Renal pelvis (tissue), 4 donors: ENCODE results near the gene SNED1. TPM values are rescaled to one million over a fixed set of nuclear protein-coding genes. Genes with fewer than 3 reads are reported as not detected.

Source experiments
- DNase-seq: peaks from one replicate; pipeline ENCODE4 v3.0.0-alpha.2; 2013
- polyA plus RNA-seq, 3 donors: library from polyadenylated mRNA; unstranded; fragments of 120-200 nt; gene quantifications; one replicate each; pipeline ENCODE4 v1.2.1, GENCODE V29; 2013; ENCODE audit not compliant: insufficient read length in 3 of 3

SNED1 gene
- polyA plus RNA-seq, 3 donors, result 7.6 to 11.0 (median 10.6) TPM

DNA sequence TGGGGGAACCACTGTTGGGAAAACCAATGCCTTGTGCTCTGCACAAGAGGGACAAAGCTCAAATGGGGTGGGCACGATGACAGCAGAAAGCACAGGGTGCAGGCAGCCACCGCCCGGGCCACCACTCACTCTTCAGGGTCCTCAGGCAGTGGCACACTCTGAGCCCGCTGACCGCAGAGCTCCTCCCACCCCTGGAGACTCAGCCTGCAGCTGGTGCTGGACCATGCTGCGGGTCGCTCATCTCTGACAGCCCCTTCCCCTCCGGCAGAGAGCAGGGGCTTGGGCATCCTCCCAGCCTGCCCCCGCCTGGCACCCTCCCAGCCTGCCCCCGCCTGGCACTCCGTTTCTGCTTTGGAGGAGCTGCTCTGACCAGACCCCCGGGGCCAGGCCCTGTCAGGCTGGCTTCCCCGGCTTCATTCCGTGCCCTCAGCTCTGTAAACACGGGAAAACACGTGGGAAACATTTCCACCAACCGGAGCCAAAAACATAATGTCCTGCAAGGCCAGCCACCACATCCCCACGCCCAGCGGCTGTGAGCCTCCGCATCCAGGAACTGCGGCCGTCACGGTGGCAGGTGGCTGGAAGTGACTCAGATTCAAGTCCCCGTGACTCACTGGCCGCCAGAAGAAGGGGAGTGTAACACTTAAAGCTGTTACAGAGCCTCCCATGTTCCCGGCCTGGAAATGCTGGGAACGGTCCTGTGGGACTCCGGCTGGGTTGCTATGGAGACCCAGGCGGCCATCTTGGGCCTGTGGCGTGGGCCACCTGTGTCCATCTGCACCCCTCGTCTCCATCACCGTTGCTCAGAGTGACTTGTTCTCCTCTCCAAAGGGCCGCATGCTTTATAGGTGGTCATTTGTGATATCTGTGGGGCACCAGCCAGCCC lies 6.8 kb upstream of the SNED1 start:
- peak; percentile 52 for DNase-seq

DNA sequence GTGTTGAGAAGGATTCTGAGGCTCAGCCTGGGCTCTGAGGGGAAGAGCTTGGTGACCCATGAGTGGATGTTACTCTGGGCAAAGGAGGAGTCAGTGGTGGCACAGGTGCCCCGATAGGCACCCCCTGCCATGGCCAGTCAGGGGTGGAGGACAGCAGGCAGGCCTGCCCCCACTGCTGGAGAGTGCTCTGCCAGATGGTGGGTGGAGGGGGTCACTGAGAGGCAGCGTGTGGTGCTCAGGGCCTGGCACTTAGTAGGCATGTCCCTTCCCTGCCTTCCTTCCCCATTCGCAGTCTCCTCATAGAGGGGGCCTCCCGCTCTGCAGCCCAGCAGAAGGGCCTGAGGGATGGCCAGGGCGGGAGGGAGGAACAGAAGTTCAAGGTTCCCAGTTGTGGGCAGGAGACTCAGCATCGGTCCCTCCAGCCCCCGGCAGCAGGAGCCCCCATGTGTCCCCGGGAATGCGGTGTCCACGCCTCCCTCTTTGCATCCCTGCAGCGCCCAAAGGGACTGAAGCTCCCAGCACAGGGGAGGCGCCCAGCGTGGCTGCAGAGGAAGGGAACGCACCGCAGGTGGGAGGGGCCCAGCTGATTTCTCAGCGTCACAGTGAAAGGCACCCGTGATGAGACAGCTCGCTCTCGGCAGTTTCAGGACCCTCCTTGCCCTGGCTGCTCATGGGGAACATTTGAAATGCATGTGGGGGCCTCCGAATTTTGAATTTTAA lies 5.7 kb upstream of the SNED1 start:
- no peak for DNase-seq

DNA sequence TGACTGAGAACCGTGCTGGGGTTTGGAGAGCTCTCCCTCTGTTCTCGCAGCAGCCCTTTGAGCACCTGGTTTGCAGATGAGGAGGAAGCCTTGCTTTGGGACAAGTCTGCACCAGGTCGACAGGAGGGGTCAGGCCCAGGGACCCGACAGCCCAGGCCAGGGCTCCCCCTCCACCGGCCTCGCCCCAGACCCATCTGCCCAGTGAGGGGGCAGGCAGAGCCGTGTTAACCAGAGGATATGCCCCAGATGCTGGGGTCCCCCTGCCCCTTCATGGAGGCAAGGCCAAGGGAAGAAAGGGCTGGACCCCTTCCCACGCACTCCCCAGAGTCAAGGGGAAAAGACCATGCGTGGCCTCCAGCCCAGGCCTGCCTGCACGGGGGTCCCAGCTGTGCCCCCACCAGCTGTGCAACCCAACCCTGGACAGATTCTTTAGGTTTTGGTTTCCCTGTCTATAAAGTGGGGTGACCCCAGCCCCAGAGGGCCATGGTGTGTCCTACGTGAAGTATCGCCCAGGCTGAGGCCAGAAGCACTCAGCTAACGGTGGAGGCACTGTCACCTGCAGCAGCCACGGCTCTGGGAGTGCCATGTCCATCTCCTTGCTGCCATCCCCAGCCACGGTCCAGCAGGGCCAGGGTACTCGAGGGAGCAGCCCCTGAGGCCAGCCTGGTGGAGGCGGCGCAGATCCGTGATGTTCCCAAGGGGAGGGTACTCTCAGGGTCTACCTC lies 4.8 kb upstream of the SNED1 start:
- DNase-seq, result no peak

DNA sequence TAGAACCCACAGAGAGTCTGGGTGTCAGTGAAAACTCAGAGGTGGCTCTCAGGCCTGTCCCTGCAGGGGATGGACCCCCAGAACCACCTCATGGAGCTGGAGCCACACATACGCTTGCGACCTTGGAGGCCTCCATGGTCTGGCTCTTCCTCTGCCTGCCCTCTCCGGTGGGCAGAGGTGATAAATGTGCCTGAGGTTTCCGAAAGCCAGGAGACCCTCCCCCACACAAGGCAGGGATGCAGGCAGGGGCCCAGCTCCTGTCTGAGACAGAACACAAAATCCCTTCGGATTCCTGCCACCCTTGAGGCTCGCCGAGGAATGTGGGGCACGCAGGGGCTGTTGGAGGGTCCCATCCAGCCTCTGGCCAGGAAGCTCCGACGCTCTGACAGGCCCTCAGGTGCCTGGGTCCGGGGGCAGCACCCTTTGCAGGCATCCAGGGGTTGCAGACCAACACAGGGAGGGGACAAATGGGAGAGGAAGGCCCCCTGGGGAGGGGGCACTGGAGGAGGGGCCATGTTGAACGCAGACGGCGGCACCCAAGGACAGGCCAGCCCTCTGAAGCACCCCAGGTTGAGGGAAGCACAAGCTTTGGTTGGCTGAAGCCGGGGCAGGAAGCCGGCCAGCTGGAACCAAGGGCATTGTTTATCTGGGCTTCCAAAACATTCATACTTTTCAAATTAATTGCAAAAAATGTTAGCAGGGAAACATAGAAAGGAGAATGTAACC lies 4.1 kb upstream of the SNED1 start:
- no peak for DNase-seq

DNA sequence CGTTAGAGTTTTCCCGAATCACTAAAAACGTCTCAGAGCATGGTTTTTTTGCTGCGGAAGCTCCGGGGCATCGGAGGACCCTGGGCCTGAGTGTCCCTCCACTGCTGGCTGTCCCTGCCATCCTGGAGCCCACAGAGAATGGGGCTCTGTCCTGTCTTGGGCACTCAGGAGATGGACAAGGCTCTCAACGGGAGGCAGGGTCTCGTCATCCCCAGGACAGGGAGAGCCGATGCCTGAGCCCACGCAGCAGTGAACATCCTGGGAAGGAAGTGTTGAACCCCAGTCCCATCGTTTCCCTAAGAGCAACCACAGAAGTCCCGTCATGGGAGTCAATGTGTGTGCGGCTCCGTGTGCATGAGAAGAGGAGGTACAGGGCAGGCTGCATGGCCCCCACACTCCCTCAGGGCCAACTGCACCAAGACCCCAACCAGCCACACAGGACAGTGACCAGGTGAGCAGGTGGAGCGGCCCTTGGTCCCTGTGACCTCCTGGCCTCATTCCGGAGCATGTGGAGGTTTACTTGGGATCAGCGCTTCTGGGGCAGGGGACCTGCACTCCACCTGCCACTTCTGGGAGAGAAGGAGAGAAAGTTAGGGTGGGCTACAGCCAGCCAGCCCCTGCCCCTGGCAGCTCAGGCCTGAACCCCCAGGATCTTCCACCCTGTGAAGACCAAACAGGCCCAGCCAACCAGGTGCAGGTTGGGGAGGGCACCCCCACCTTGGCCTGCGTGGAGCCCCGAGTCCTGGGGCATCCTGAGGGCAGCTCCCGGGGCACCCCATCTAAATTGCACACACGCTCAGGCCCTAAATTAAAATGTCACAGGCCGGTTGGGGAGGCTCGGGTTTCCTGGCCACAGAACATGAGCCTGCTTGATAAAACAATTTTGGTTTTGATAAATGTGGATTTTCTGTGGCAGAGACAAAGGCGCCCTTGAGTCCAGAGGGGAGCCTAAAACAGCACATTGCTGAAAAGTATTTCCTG lies 3.1 kb upstream of the SNED1 start:
- DNase-seq, result no peak

DNA sequence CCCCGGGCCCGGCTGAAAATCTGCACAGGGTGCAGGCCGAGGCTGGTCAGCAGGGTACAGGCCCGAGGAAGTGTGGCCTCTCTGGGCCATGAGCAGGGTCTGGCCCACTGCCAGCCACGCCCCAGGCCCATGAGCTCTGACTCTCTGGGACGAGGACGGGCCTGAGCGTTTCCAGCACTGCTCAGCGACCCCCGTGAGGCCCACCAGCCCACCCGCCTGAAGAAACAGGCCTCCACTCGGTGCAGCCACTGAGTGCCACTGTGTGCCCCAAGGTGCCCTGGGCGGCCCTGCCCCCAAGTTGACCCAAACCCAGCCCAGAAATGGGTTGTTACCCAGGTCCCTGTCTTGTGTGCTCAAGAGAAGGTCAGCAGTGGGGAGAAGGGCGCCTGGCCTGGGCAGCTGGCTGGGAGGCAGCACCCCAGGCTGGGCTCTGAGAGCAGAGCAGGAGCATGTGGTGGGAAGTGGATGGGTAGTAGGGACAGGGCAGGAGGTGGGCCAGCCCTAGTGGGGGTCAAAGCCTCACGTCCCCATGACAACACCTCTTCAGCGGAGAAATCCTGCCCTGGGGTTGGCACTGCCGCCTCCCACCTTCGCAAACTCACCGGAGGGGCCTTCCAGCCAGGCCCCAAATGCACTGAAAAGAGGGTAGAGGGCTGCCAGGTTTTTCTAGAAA lies 2.1 kb upstream of the SNED1 start:
- no peak for DNase-seq

DNA sequence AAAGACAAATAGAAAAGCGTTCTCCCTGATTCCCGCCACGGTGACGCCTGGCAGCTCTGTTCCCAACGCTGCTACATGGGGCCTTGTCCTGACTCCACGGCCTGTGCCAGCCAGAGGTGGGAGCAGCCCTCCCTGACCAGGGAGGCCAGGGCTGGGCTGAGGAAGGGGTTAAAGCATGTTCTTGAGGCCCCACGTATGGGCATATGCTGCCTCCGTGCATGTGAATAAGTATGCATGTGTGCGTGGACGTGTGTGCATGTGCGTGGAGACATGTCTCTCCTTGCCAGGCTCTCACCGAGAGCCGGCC lies 1.6 kb upstream of the SNED1 start:
- DNase-seq, result no peak

DNA sequence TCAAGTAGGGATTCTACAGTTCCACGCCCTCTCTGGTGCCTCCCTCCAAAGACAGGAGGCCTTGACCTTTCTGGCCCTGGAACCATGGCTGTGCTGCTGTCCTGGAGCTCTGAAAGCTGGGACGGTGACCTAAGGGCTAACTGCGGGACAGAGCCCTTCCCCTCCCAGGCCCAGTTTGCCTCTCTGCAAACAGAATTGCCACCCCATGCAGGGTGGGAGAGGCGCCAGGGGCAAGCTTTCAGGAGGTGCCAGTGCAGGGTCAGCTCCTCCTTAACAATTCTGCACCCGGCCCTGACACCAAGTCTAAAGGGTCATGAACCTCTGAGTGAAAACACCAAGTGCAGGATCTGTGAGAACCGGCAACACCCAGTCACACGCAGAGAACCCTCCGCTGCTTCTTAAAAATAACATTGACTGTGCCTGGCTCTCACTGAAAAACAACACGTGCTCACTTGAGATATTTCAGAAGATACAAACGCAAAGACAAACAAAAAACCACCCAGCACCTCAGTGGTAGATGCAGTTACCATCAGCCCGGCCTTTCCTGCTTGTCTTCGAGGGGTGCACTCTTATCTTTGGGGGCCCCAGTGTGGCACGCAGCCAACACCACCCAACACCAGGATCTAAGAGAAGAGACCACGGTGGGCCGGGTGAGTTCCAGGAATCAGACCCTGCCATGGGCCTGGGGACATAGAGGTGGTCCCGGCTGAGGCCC lies 1.1 kb upstream of the SNED1 start:
- no peak for DNase-seq

DNA sequence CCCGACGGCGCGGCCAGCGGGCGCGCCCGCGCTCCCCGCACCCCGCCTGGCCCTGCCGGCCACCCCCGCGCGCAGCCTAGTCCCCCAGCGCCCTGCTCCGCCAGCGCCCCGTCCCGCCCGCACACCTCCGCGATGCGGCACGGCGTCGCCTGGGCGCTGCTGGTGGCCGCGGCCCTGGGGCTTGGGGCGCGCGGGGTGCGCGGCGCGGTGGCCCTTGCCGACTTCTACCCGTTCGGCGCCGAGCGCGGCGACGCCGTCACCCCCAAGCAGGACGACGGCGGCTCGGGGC lies 232 bp downstream of the SNED1 start:
- DNase-seq, result no peak

DNA sequence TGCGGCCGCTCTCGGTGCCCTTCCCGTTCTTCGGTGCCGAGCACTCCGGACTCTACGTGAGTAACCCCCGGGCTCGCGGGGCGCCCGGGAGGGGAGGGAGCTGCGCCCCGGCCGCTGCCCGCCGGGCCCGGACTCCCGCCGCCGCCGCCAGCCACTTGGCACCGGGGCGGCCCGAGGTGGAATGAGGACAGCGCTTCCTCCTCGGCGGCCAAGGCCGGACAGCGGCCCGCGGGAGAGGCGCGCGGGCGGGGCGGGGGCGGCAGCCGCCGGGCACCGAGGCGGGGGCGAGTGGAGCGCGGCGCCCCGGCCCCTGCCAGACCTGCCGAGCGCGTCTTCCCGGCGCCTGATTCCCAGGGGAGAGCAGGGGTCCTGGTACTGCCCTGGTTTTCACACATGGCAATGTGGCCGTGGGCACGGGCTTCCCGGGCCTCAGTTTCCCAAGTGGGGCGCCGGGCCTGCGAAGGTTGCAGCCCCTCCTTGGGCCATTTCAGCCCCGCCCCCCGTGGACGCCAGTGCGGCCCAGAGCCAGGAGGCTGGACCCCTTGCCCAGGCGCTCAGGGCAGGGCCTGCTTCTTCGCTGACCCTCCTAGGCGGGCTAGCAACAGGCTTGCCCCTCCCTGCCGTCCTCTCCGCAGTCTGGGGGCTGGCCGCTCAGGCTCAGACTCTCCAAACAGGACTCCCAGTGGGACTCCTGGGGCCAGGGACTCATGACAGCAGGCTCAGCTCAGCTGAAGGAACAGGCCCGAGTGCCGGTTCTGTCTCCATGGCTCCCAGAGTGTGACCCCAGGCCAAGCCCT lies 775 bp downstream of the SNED1 start:
- DNase-seq, result no peak

DNA sequence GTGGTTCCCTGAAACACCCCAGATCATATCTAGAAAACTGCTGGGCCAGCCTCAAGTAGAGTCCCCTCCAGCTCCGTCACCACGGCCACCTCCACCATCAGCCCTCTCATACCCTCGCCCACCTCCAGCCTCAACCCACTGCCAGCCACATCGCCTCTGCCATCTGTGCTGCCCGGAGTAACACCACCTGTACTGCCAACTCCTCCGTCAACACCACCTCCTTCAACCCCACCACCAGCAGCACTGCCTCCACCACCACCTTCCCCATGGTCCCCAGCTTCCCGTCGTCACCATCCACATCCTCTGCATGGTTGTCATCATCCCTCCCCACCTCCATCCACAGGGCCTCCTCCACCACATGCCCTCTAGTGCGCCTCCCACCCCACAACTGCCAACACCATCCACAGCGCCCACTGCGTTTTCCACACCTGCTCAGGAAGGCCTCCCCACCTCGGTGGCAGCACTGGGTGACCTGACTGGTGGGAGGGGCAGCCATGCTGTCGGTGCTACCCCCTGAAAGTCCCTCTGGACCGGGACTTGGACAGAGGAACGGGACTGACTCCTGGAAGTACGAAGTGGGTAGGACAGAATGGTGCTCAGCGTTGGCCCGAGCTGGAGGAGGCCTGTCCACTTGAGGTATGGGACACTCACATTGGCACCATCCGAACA lies 1.6 kb downstream of the SNED1 start:
- DNase-seq, result no peak

DNA sequence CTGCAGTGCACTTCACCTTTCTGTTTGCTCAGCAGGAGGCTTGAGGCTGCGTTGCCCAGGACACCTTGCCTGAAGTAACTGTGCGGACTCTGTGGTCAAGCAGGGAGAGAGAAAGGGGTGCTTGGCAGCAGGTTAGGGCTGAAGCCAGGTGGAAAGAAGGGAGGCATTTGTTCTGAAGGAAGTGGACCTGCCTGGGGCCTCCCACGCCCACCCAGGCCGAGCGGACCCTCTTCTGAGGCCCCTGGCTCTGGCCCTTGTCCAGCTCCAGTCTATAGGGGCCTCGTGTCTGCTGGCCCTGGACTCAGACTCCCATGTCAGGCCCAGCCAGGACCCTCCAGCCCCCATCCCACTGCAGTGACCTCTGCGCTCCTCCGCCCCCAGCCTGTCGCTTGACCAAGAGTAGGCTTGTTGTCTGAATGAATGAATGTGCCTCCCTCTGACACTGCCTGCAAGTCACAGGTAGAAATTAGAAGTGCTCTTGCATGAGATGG lies 2.5 kb downstream of the SNED1 start:
- DNase-seq, result no peak

DNA sequence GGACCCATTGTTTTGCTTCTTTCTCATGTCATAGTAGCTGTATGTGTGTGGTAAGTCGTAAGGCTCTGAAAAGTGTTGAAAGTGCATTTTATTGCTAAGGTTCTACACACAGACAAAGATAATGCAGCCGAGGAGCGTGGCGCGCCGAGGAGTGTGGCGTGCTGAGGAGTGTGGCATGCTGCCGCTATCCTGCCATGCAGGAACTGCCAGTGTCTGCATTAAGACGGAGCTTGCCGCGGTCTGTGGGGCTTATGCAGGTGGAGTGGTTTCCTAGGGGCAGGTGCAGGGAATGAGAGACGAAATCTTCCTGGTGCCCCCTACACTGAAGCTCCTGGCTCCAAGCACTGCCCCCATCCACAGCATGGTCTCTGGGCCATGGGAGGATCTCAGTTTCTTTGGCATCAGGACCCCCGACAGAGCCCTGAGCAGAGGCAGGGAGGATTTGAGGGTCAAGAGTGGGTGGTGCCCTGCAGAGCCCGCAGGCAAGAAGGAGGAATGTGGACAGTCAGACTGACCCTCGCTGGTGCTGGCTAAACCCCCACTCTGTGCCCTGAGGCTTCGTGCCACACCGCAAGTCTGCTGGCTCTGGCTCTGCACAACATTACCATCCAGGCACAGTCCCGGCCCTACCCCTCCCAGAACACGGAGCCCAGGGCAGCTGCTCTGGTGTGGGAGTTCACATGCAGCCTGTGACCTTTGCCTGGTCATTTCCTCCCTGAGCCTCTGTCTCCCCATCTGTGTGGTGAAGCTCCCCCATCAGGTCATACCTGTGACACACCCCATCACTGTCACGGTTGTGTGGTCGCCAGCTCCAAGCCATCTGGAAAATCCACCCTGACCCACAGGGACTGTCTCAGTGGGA lies 3.2 kb downstream of the SNED1 start:
- no peak for DNase-seq

DNA sequence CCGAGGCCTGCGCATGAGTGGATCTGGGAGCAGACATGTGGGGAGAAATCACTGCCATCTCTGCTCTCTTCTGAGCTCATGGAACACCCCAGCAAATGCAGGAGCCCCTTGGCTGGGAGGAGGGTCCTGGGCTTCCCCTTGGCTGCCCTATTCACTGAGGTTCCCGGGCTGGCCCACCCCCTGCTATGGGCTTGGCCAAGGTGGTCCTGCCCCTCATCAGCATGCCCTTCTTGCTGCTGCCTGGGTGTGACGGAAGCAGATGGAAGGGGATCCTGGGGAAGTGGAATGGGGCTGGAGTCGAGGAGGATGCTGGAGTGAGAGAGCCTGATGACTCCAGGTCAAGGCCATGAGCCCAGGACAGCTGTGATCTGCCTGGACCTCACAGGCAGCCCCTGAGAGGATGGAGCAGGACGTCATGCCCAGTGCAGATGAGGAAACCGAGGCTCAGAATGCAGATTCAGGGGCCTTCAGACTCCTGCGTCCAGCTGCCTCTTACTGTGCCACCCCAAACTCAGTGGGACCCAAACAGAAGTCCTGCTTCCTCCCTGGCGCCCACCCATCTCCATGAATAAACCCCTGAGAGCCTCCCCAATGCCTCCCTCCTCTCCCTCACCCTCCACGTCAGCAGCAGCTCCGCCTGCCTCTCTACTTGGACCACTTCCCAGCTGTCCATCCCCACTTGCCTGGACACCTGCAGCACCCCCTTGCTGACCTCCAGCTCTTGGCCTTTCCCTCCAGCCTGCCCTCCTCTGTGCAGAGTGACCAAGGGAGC lies 4.0 kb downstream of the SNED1 start:
- no peak for DNase-seq

DNA sequence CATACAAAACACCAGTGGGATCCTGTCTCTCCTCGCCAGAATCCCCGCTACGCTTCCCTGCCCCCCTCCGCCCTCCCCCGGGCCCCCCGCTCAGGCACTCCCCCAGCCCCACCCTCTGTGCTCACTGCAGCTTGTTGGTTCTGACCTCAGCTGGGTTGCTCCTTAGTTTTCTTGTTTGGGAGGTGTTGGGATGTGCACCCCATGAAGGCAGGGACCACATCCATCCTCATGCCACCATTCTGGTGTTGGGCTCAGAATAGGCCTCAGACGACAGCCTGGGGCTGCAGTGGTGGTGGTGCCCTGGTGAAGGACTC lies 4.6 kb downstream of the SNED1 start:
- DNase-seq, result no peak

DNA sequence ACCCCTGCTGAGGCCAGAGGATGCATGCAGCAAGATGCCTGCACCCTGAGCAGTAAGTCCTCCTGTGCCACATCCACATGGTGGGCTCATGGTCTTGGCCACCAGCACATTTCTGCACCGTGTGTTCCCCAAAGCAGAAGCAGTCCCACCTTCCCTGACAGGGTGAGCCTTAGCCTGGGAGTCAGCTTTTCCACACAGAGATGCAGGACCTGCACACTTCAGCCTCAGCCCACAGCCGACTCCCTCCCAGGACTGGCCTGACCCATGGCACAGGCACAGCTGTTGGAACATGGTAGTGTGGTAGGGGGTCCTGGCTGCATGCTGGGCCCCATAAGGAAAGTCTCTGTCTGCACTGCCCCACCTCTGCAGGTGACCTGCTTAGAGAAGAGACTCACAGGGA lies 5.0 kb downstream of the SNED1 start:
- DNase-seq, result no peak
